ENCODE results near the gene CD81. TPM values are rescaled to one million over a fixed set of nuclear protein-coding genes. Genes with fewer than 3 reads are reported as not detected.
"Not testable (repeated sequence)": the region's sequence is repeated elsewhere in the genome, so short reads cannot be mapped to it uniquely, and the experiment has no call there.

Gene CD81
- total RNA-seq, 2 donors from 2014 or later: 498 to 842 TPM

DNA sequence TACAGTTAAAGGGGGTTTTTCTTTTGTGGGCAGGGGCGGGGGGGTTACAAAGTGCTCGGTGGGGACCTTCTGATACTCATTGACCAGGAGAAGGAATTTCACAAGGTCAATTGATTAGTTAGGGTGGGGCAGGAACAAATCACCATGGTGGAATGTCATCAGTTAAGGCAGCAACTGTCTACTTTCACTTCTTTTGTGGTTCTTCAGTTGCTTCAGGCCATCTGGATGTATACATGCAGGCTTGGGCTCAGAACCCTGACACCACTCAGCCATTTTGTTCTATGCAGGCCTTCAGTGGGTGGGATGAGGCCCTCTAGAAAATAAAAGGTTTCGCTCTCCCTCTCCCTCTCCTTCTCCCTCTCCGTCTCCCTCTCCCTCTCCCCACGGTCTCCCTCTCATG lies 45.7 kb upstream of the CD81 start:
- Histone ChIP-seq H3K27ac (no peak overlapping the region), H3K4me3 (no peak overlapping the region), H3K9me3 (no peaks in the 10 kb centered on the region), H3K27me3 (replicated peaks; ENCODE audit: insufficient read depth) (no peaks in the 10 kb centered on the region), H3K36me3 (no peaks in the 10 kb centered on the region), H3K4me1 (ENCODE audit: control insufficient read depth in 1 of 2, low read depth in 2 of 2) (no peaks in the 10 kb centered on the region)
- no peak for ATAC-seq (ENCODE audit: insufficient number of reproducible peaks, low FRiP score, low read depth)
- no peak for DNase-seq (ENCODE audit: low spot score)
- TF ChIP-seq, protein P1, sequence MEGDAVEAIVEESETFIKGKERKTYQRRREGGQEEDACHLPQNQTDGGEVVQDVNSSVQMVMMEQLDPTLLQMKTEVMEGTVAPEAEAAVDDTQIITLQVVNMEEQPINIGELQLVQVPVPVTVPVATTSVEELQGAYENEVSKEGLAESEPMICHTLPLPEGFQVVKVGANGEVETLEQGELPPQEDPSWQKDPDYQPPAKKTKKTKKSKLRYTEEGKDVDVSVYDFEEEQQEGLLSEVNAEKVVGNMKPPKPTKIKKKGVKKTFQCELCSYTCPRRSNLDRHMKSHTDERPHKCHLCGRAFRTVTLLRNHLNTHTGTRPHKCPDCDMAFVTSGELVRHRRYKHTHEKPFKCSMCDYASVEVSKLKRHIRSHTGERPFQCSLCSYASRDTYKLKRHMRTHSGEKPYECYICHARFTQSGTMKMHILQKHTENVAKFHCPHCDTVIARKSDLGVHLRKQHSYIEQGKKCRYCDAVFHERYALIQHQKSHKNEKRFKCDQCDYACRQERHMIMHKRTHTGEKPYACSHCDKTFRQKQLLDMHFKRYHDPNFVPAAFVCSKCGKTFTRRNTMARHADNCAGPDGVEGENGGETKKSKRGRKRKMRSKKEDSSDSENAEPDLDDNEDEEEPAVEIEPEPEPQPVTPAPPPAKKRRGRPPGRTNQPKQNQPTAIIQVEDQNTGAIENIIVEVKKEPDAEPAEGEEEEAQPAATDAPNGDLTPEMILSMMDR (IDR thresholded peaks at IDR 0.05): no peak

DNA sequence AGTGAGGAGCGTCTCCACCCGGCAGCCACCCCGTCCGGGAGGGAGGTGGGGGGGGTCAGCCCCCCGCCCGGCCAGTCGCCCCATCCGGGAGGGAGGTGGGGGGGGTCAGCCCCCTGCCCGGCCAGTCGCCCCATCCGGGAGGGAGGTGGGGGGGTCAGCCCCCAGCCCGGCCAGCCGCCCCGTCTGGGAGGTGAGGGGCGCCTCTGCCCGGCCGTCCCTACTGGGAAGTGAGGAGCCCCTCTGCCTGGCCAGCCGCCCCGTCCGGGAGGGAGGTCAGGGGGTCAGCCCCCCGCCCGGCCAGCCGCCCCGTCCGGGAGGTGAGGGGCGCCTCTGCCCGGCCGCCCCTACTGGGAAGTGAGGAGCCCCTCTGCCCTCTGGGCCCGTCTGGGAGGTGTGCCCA lies 44.5 kb upstream of the CD81 start:
- ATAC-seq (ENCODE audit: insufficient number of reproducible peaks, low FRiP score, low read depth); H3K36me3 ChIP-seq; H3K4me3 ChIP-seq; H3K9me3 ChIP-seq; DNase-seq (ENCODE audit: low spot score); H3K27ac ChIP-seq; H3K4me1 ChIP-seq (ENCODE audit: control insufficient read depth in 1 of 2, low read depth in 2 of 2); H3K27me3 ChIP-seq (replicated peaks; ENCODE audit: insufficient read depth): not testable (repeated sequence)

DNA sequence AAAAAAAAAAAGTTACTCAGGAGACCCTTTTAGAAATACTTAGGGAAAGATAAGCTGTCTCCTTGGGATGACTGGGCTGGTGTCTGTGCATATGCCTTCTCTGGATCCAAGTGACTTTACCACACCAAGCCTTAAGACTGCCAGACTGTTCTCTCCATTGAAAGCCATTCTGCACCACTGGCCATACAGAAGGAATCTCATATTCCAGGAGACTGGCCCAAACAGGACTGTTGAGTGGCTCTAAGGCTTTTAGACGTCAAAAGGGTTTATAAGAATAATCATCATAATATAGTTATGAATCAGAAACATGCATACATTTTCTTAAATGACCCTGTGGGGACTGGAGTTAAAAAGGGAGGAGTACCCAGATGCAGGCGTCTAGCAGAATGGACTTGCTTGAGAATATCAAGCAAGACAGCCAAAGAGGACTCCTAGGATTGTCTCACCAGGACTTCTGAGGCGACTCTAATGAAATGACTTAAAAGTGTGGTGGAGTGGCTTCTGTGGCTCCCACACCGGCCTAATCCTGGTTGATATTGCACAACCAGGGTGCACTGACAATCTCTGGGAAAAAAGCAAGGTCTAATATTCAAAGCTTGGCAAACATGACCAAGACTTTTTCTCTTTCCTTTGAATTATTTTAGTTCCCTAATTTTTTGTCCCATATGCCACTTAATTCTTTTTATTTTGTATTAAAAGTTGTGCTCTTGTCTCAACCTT lies 43.5 kb upstream of the CD81 start:
- DNase-seq (ENCODE audit: low spot score); H3K27me3 ChIP-seq (replicated peaks; ENCODE audit: insufficient read depth); H3K27ac ChIP-seq; H3K4me3 ChIP-seq; ATAC-seq (ENCODE audit: insufficient number of reproducible peaks, low FRiP score, low read depth); H3K9me3 ChIP-seq; H3K36me3 ChIP-seq; H3K4me1 ChIP-seq (ENCODE audit: control insufficient read depth in 1 of 2, low read depth in 2 of 2): not testable (repeated sequence)

DNA sequence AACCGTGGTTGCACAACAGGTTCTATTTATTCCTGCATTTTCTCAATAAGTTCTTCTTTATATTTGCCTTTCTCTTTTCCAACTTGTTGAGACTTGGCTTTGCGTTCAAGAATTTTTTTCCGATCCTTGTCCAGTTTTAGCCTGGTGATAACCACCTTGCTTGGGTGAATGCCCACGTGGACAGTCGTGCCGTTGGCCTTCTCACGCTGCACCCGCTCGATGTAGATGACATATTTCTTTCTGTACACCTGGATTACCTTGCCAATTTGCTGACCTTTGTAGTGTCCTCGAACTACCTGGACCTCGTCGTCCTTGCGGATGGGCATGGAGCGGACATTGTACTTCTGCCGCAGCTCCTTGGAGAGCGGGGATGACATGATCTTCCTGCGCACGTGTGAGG lies 41.8 kb upstream of the CD81 start:
- H3K9me3 ChIP-seq; H3K4me1 ChIP-seq (ENCODE audit: control insufficient read depth in 1 of 2, low read depth in 2 of 2); H3K27ac ChIP-seq; H3K36me3 ChIP-seq; H3K4me3 ChIP-seq; H3K27me3 ChIP-seq (replicated peaks; ENCODE audit: insufficient read depth); DNase-seq (ENCODE audit: low spot score); ATAC-seq (ENCODE audit: insufficient number of reproducible peaks, low FRiP score, low read depth): not testable (repeated sequence)

DNA sequence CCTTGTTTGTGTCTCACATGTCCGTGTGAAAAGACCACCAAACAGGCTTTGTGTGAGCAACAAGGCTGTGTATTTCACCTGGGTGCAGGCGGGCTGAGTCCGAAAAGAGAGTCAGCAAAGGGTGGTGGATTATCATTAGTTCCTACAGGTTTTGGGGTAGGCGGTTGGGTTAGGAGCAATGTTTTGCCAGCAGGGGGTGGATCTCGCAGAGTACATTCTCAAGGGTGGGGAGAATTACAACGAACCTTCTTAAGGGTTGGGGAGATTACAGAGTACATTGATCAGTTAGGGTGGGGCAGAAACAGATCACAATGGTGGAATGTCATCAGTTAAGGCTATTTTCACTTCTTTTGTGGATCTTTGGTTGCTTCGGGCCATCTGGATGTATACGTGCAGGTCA lies 38.4 kb upstream of the CD81 start:
- not testable (repeated sequence) for ATAC-seq (ENCODE audit: insufficient number of reproducible peaks, low FRiP score, low read depth); H3K9me3 ChIP-seq; H3K27ac ChIP-seq; H3K4me1 ChIP-seq (ENCODE audit: control insufficient read depth in 1 of 2, low read depth in 2 of 2); H3K36me3 ChIP-seq; H3K4me3 ChIP-seq; DNase-seq (ENCODE audit: low spot score); H3K27me3 ChIP-seq (replicated peaks; ENCODE audit: insufficient read depth)

DNA sequence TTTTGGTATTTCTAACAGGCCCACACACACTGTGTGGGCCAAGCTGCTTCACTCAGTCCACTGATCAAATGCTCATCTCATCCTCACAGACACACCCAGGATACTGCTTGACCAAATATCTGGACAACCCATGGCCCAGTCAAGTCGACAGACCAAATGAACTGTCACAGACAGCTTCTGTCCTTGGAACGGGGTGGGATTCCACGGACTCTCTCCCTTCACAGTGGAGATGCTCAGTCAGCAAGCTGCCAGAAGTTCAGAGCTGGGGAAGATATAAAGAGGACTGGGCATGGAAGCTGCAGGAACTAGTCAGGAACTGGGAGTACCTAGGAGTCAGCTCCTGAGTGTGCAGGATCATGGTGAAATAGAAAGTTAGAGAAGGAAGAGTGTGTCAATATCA lies 34.6 kb upstream of the CD81 start:
- Histone ChIP-seq H3K9me3 (no peaks in the 10 kb centered on the region), H3K27ac (no peak overlapping the region), H3K36me3 (no peaks in the 10 kb centered on the region), H3K27me3 (replicated peaks; ENCODE audit: insufficient read depth) (no peaks in the 10 kb centered on the region), H3K4me1 (ENCODE audit: control insufficient read depth in 1 of 2, low read depth in 2 of 2) (no peaks in the 10 kb centered on the region), H3K4me3 (no peak overlapping the region)
- TF ChIP-seq, protein P1 (IDR thresholded peaks at IDR 0.05): no peak
- ATAC-seq (ENCODE audit: insufficient number of reproducible peaks, low FRiP score, low read depth): no peak
- no peak for DNase-seq (ENCODE audit: low spot score)

DNA sequence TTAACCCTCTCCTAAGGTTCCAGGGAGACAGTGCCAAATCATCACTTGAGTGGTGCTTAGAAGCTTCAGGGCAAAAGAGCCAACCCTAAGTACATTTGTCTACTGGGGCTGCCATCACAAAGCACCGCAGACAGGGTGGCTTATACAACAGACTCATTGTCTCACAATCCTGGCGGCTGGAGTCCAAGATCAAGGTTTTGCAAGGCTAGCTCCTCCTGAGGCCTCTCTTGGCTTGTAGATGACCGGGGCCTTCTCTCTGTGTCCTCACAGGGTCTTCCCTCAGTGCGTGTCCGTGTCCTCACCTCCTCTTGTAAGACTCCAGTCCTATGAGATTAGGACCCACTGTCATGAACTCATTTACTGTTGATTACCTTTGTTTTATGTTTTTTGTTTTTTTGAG lies 34.1 kb upstream of the CD81 start:
- ATAC-seq (ENCODE audit: insufficient number of reproducible peaks, low FRiP score, low read depth) (no peak), DNase-seq (ENCODE audit: low spot score) (no peak)
- TF ChIP-seq, protein P1 (IDR thresholded peaks at IDR 0.05): no peak
- no peak overlapping the region for H3K4me3 ChIP-seq
- no peaks in the 10 kb centered on the region for H3K9me3 ChIP-seq
- H3K4me1 ChIP-seq (ENCODE audit: control insufficient read depth in 1 of 2, low read depth in 2 of 2): no peaks in the 10 kb centered on the region
- H3K27ac ChIP-seq: no peak overlapping the region
- no peaks in the 10 kb centered on the region for H3K27me3 ChIP-seq (replicated peaks; ENCODE audit: insufficient read depth)
- H3K36me3 ChIP-seq: no peaks in the 10 kb centered on the region

All from thoracic aorta (tissue), 2 donors.